Mesenchymal stem cell (in vitro differentiated cells and primary cell): ENCODE results near the gene CYP2A6.
"Not testable (repeated sequence)": the region's sequence is repeated elsewhere in the genome, so short reads cannot be mapped to it uniquely, and the experiment has no call there.

Source experiments
- DNase-seq: peaks from one replicate; pipeline ENCODE4 v3.0.0-alpha.2; 2013
- H2AFZ ChIP-seq: one replicate; pipeline ENCODE4 v1.6.1; 2013; ENCODE audit warnings: low read depth, mild to moderate bottlenecking, control low read depth, inconsistent platforms, low read length, moderate library complexity
- H2AK5ac ChIP-seq: 2 replicates; pipeline ENCODE4 v1.6.1; 2013; ENCODE audit warnings: low read length, moderate library complexity, mild to moderate bottlenecking, inconsistent platforms; ENCODE audit not compliant: severe bottlenecking
- H2BK120ac ChIP-seq: one replicate; pipeline ENCODE4 v1.6.1; 2013; ENCODE audit warnings: low read depth, mild to moderate bottlenecking, inconsistent platforms, low read length, moderate library complexity
- H2BK12ac ChIP-seq, 2 experiments: one replicate each; pipeline ENCODE4 v1.6.1; 2013; ENCODE audit warnings: inconsistent platforms in 2 of 2, low read length in 2 of 2, mild to moderate bottlenecking in 2 of 2, moderate library complexity in 2 of 2, control low read depth in 1 of 2
- H2BK15ac ChIP-seq: one replicate; pipeline ENCODE4 v1.6.1; 2013; ENCODE audit warnings: mild to moderate bottlenecking, low read depth, inconsistent platforms; ENCODE audit not compliant: poor library complexity, severe bottlenecking
- H2BK5ac ChIP-seq: 2 replicates; pipeline ENCODE4 v1.6.1; 2013; ENCODE audit warnings: low read depth, mild to moderate bottlenecking, low read length, control low read depth, inconsistent platforms; ENCODE audit not compliant: poor library complexity, severe bottlenecking
- H3K14ac ChIP-seq, 2 experiments: one replicate each; pipeline ENCODE4 v1.6.1; 2013; ENCODE audit warnings: inconsistent platforms in 2 of 2, low read length in 2 of 2, control low read depth in 1 of 2, mild to moderate bottlenecking in 1 of 2, moderate library complexity in 1 of 2
- H3K18ac ChIP-seq, 2 experiments: one replicate each; pipeline ENCODE4 v1.6.1; 2013; ENCODE audit warnings: inconsistent platforms in 2 of 2, low read length in 2 of 2, control low read depth in 1 of 2, low read depth in 1 of 2, mild to moderate bottlenecking in 1 of 2
- H3K23ac ChIP-seq, 2 experiments: one replicate each; pipeline ENCODE4 v1.6.1; 2013; ENCODE audit warnings: inconsistent platforms in 2 of 2, low read length in 2 of 2, mild to moderate bottlenecking in 2 of 2, moderate library complexity in 2 of 2, control low read depth in 1 of 2
- H3K27ac ChIP-seq: 2 replicates; pipeline ENCODE4 v1.5.1; 2013; ENCODE audit warnings: mild to moderate bottlenecking, moderate library complexity, low read length, control low read depth, inconsistent platforms; ENCODE audit not compliant: poor library complexity, severe bottlenecking
- H3K27me3 ChIP-seq, 2 experiments: 2 replicates each; pipeline versions ENCODE4 v1.6.1 to v1.7.0; 2013; ENCODE audit warnings: low read length in 2 of 2, mild to moderate bottlenecking in 2 of 2, moderate library complexity in 2 of 2, control low read depth in 1 of 2, inconsistent platforms in 1 of 2; ENCODE audit not compliant: control insufficient read depth in 1 of 2, insufficient read depth in 1 of 2
- H3K36me3 ChIP-seq, 2 experiments: 2 replicates each; pipeline versions ENCODE4 v1.6.1 to v1.7.0; 2013; ENCODE audit warnings: low read length in 2 of 2, control low read depth in 1 of 2, inconsistent platforms in 1 of 2, low read depth in 1 of 2, mild to moderate bottlenecking in 1 of 2; ENCODE audit not compliant: insufficient read depth in 2 of 2, control insufficient read depth in 1 of 2
- H3K4ac ChIP-seq, 2 experiments: one replicate each; pipeline ENCODE4 v1.6.1; 2013; ENCODE audit warnings: inconsistent platforms in 2 of 2, low read length in 2 of 2, mild to moderate bottlenecking in 2 of 2, moderate library complexity in 2 of 2, control low read depth in 1 of 2, low read depth in 1 of 2
- H3K4me1 ChIP-seq: 2 replicates; pipeline ENCODE4 v1.6.1; 2013; ENCODE audit warnings: low read depth, low read length, control low read depth; ENCODE audit not compliant: control insufficient read depth, insufficient read depth
- H3K4me2 ChIP-seq: 2 replicates; pipeline ENCODE4 v1.6.1; 2013; ENCODE audit warnings: low read length, mild to moderate bottlenecking, inconsistent platforms; ENCODE audit not compliant: poor library complexity, severe bottlenecking
- H3K4me3 ChIP-seq, 2 experiments: 2 replicates each; pipeline versions ENCODE4 v1.5.1 to v1.7.0; 2013; ENCODE audit warnings: low read length in 2 of 2, mild to moderate bottlenecking in 2 of 2, control low read depth in 1 of 2, low read depth in 1 of 2; ENCODE audit not compliant: insufficient read depth in 1 of 2
- H3K79me1 ChIP-seq: replicated peaks from 2 replicates; pipeline ENCODE4 v1.6.1; 2013; ENCODE audit warnings: mild to moderate bottlenecking, control low read depth, low read length, inconsistent platforms; ENCODE audit not compliant: poor library complexity, severe bottlenecking
- H3K9ac ChIP-seq: 2 replicates; pipeline ENCODE4 v1.7.0; 2013; ENCODE audit warnings: mild to moderate bottlenecking, low read length, moderate library complexity
- H3K9me3 ChIP-seq: 2 replicates; pipeline ENCODE4 v1.7.0; 2013; ENCODE audit warnings: mild to moderate bottlenecking, low read length; ENCODE audit not compliant: control insufficient read depth
- H4K8ac ChIP-seq: one replicate; pipeline ENCODE4 v1.6.1; 2013; ENCODE audit warnings: inconsistent platforms, mild to moderate bottlenecking, low read length, moderate library complexity
- H4K91ac ChIP-seq: one replicate; pipeline ENCODE4 v1.6.1; 2013; ENCODE audit warnings: mild to moderate bottlenecking, low read length, inconsistent platforms
- WGBS: methylation state at CpG from one replicate; pipeline ENCODE4 v1.1.7; 2013; ENCODE audit warnings: mixed read lengths; 5-methylcytosine and 5-hydroxymethylcytosine counted together

Gene CYP2A6

DNA sequence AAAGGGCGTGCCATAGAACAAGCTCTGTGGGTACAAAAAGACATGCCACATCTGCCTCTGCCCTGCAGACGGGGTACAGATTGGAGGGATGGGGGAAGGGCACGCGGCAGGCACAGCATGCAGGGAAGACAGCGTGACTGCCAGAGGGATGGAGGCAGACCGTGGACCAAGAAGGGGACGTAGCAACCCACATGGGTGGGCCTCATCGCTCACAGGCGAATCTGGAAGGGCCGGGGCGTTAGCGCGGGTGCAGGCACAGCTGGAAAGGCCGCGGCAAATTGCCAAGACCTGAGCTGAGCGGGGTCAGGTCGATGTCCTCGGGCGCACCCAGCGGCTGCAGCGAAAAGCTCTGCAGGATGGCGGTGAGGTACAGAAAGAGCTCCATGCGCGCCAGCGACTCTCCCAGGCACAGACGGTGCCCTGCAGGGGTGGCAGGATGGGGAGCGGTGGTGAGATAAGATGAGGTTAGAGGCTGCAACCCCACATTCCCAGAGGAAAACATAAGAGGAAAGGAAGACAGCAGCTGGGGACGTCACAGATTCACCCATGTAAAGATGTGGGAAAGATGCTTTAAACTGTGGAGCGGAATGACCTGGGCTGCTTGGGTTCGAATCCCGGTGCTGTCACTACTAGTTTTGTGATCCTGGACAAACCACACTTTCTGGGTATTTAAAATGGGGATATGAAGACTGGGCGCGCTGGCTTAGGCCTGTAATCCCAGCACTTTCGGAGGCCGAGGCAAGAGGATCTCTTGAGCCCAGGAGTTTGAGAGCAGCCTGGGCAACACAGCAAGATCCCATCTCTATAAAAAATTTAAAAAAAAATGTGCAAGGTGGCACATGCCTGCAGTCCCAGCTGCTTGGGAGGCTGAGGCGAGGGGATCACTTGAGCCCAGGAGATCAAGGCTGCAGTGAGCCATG lies 31.5 kb downstream of the CYP2A6 start:
- peak overlapping the region in 1 of 2 experiments; percentile 71 for H2BK12ac ChIP-seq
- H3K14ac ChIP-seq = peak overlapping the region in 1 of 2 experiments; percentile 36
- not testable (repeated sequence) for H3K79me1 ChIP-seq, H3K36me3 ChIP-seq, H3K9me3 ChIP-seq, H2AK5ac ChIP-seq, H2BK15ac ChIP-seq, H3K4ac ChIP-seq, H2BK5ac ChIP-seq, H2AFZ ChIP-seq, H3K27ac ChIP-seq, H2BK120ac ChIP-seq
- H3K4me3 ChIP-seq = peak overlapping the region; percentile 44 to 71
- WGBS = 73% methylated on average over 12 of the region's 36 CpGs
- peak overlapping the region; percentile 74 for H3K4me2 ChIP-seq
- H3K23ac ChIP-seq = peak overlapping the region in 1 of 2 experiments; percentile 60
- DNase-seq = peak; percentile 82
- peak overlapping the region; percentile 83 for H4K91ac ChIP-seq
- H3K27me3 ChIP-seq = peaks cover 0 to 12% of the 10 kb centered on the region in 2 experiments
- peaks cover 14% of the 10 kb centered on the region for H3K4me1 ChIP-seq
- H4K8ac ChIP-seq = peak overlapping the region; percentile 60
- peak overlapping the region; percentile 54 for H3K9ac ChIP-seq
- H3K18ac ChIP-seq = peak overlapping the region; percentile 67 to 92

- Histone ChIP-seq H2BK12ac (no peak overlapping the region), H3K4me2 (no peak overlapping the region), H2BK120ac (no peak overlapping the region), H2BK5ac (no peak overlapping the region), H4K91ac (no peak overlapping the region), H3K27ac (no peak overlapping the region), H3K23ac (no peak overlapping the region), H3K14ac (no peak overlapping the region), H3K18ac (no peak overlapping the region), H3K36me3 (no peaks in the 10 kb centered on the region), H2AFZ (no peak overlapping the region), H3K9ac (no peak overlapping the region), H3K4ac (no peak overlapping the region), H3K4me1 (peaks cover 19% of the 10 kb centered on the region), H2BK15ac (no peak overlapping the region), H3K9me3 (no peaks in the 10 kb centered on the region), H3K4me3 (no peak overlapping the region), H3K27me3 (peaks cover 0 to 27% of the 10 kb centered on the region in 2 experiments), H4K8ac (no peak overlapping the region), H3K79me1 (peaks cover under 1% of the 10 kb centered on the region), H2AK5ac (no peak overlapping the region)
- 65% methylated on average over 3 of the region's 4 CpGs for WGBS
- no peak for DNase-seq
Measured at GRCh38 chr19:40815223-40815622, 35.0 kb downstream of the CYP2A6 start.

DNA sequence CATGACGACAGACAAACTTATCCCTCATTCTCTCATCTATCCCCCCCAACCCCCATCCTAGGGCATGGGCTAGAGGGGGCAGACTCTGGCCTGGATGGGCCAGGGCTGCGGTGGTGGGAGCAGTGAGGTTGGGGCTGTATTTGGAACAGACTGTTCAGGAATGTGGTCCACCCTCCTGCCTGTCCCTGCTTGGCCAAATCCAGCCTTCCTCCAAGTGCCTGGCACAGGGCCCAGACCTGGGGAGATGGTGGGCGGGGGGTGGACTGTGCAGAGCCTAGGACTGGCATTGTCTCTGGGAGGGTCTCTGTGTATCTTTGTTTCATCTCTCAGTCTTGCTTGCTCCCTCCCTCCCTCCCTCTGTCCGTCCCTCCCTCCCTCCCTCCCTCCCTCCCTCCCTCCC lies 37.1 kb downstream of the CYP2A6 start:
- peak overlapping the region in 1 of 2 experiments; percentile 70 for H3K23ac ChIP-seq
- H4K8ac ChIP-seq = peak overlapping the region; percentile 53
- no peak overlapping the region for H2AK5ac ChIP-seq
- H3K9ac ChIP-seq = no peak overlapping the region
- H3K4me3 ChIP-seq = no peak overlapping the region
- no peak overlapping the region for H2AFZ ChIP-seq
- peak overlapping the region; percentile 1 to 53 for H3K4ac ChIP-seq
- peak overlapping the region; percentile 33 for H2BK15ac ChIP-seq
- peak overlapping the region; percentile 64 for H4K91ac ChIP-seq
- peaks cover 0 to 27% of the 10 kb centered on the region in 2 experiments for H3K27me3 ChIP-seq
- no peak overlapping the region for H3K27ac ChIP-seq
- no peaks in the 10 kb centered on the region for H3K9me3 ChIP-seq
- no peak overlapping the region for H3K4me2 ChIP-seq
- H3K14ac ChIP-seq = peak overlapping the region in 1 of 2 experiments; percentile 94
- H3K18ac ChIP-seq = peak overlapping the region; percentile 34 to 86
- WGBS = 69% methylated on average over 2 of the region's 4 CpGs
- no peak overlapping the region for H2BK120ac ChIP-seq
- H3K79me1 ChIP-seq = peaks cover 15% of the 10 kb centered on the region
- peak overlapping the region in 1 of 2 experiments; percentile 55 for H2BK12ac ChIP-seq
- no peak for DNase-seq
- H2BK5ac ChIP-seq = no peak overlapping the region
- peaks cover 19 to 20% of the 10 kb centered on the region in 2 experiments for H3K36me3 ChIP-seq
- peaks cover 19% of the 10 kb centered on the region for H3K4me1 ChIP-seq

- H3K4me2 ChIP-seq, H3K14ac ChIP-seq, H3K23ac ChIP-seq, DNase-seq, H4K91ac ChIP-seq, H3K27ac ChIP-seq, H3K4me3 ChIP-seq, H3K9ac ChIP-seq, H2BK12ac ChIP-seq, H2AFZ ChIP-seq, H2BK15ac ChIP-seq, H2BK120ac ChIP-seq, H2BK5ac ChIP-seq, H3K9me3 ChIP-seq, H4K8ac ChIP-seq, H2AK5ac ChIP-seq: not testable (repeated sequence)
- Histone ChIP-seq H3K27me3 (peaks cover 0 to 27% of the 10 kb centered on the region in 2 experiments), H3K4ac (peak overlapping the region in 1 of 2 experiments; percentile 1), H3K36me3 (peaks cover 26% of the 10 kb centered on the region in 2 experiments), H3K18ac (peak overlapping the region in 1 of 2 experiments; percentile 34), H3K79me1 (peaks cover 17% of the 10 kb centered on the region), H3K4me1 (peaks cover 21% of the 10 kb centered on the region)
- 87% methylated on average over 7 of the region's 7 CpGs for WGBS
Measured at GRCh38 chr19:40812571-40812970, 37.7 kb downstream of the CYP2A6 start.
